Measurements from ENCODE around the gene IPO4. TPM values are rescaled to one million over a fixed set of nuclear protein-coding genes. Genes with fewer than 3 reads are reported as not detected.
A peak's percentile ranks its signal among the peaks of the same experiment; 100 is the strongest.

The IPO4 gene
- total RNA-seq, 2 donors from 2014 or later, result 56.3 to 67.4 TPM

DNA sequence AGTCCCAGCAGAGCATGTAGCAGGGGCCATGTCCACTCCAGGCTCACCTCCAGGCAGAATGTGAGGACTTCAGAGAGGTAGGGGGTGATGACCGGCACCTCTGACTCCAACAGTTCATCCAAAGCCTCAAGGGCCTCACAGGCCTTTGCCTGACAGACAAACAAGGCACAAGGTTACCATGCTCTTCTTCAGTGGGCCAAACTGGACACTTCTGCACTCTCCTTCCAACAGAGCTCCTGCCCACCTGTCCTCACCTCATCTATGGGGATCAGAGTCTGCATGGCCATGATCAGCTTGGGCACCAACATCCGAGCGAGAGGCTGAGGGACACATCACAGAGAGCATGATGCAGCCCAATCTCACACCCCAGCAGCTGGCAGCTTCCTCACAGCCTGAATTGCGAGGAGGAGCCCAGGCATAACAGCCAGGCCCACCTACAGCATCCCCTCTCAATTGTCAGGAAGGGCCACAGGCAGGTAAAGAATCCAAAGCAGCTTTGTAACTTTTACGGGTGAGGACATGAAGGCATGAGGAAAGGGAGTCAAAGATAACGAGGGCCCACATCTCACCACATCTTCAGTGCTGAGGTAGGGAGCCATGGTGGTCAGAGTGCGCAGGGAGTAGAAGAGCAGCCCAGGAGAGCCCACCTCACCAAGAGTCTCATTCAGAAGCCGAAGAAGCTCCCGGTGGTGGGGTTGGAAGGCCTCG is 1.6 kb downstream of the IPO4 start:
- Mint-ChIP-seq H3K4me1 (peaks cover 6% of the 10 kb centered on the region), H3K36me3 (ENCODE audit: low read depth) (peaks cover 49% of the 10 kb centered on the region), H3K9me3 (no peaks in the 10 kb centered on the region), H3K4me3 (peak overlapping the region; percentile 89), H3K27me3 (ENCODE audit: insufficient read depth) (no peaks in the 10 kb centered on the region), H3K27ac (no peak overlapping the region)
- H3K36me3 ChIP-seq (ENCODE audit: control insufficient read depth, insufficient read depth, low read length), result peaks cover 68% of the 10 kb centered on the region
- H3K27me3 ChIP-seq (ENCODE audit: control insufficient read depth, insufficient read depth, low read length, poor library complexity, severe bottlenecking), result no peaks in the 10 kb centered on the region
- DNase-seq, result no peak
- H3K27ac ChIP-seq (ENCODE audit: low read depth, low read length), result no peak overlapping the region
- WGBS, 2 experiments (ENCODE audit: insufficient coverage in 1 of 2, insufficient read length in 1 of 2), result 92 to 100% methylated on average over 4 to 10 of the region's 10 CpGs
- TF ChIP-seq CTCF (conservative IDR thresholded peaks at IDR 0.05), result no peak
- no peaks in the 10 kb centered on the region for H3K9me3 ChIP-seq (ENCODE audit: control insufficient read depth, low read length)
- no peak overlapping the region for H3K9ac ChIP-seq (ENCODE audit: extremely low read depth, low read length, poor library complexity, severe bottlenecking)
- no peaks in the 10 kb centered on the region for H3K4me1 ChIP-seq (ENCODE audit: control insufficient read depth, insufficient read depth, low read length)
- H3K4me3 ChIP-seq (ENCODE audit: low read length), result no peak overlapping the region

GRCh38 chr14:24185741-24186140 is 2.9 kb downstream of the IPO4 start:
- Histone ChIP-seq H3K4me3 (ENCODE audit: low read length) (no peak overlapping the region), H3K27me3 (ENCODE audit: control insufficient read depth, insufficient read depth, low read length, poor library complexity, severe bottlenecking) (no peaks in the 10 kb centered on the region), H3K9ac (ENCODE audit: extremely low read depth, low read length, poor library complexity, severe bottlenecking) (no peak overlapping the region), H3K27ac (ENCODE audit: low read depth, low read length) (no peak overlapping the region), H3K4me1 (ENCODE audit: control insufficient read depth, insufficient read depth, low read length) (no peaks in the 10 kb centered on the region), H3K9me3 (ENCODE audit: control insufficient read depth, low read length) (no peaks in the 10 kb centered on the region), H3K36me3 (ENCODE audit: control insufficient read depth, insufficient read depth, low read length) (peaks cover 65% of the 10 kb centered on the region)
- Mint-ChIP-seq H3K4me1 (peaks cover 6% of the 10 kb centered on the region), H3K4me3 (no peak overlapping the region), H3K27ac (no peak overlapping the region), H3K27me3 (ENCODE audit: insufficient read depth) (no peaks in the 10 kb centered on the region), H3K36me3 (ENCODE audit: low read depth) (peaks cover 43% of the 10 kb centered on the region), H3K9me3 (no peaks in the 10 kb centered on the region)
- DNase-seq, result no peak
- TF ChIP-seq CTCF (conservative IDR thresholded peaks at IDR 0.05), result no peak
- 94 to 97% methylated on average over 10 to 11 of the region's 11 CpGs for WGBS, 2 experiments (ENCODE audit: insufficient coverage in 1 of 2, insufficient read length in 1 of 2)

GRCh38 chr14:24185026-24185425 is 3.6 kb downstream of the IPO4 start:
- 94 to 100% methylated on average over 3 to 7 of the region's 7 CpGs for WGBS, 2 experiments (ENCODE audit: insufficient coverage in 1 of 2, insufficient read length in 1 of 2)
- Mint-ChIP-seq H3K36me3 (ENCODE audit: low read depth) (peaks cover 45% of the 10 kb centered on the region), H3K4me3 (no peak overlapping the region)

More at GRCh38 chr14:24185026-24185425, 3.6 kb downstream of the IPO4 start:
- no peaks in the 10 kb centered on the region for H3K27me3 Mint-ChIP-seq (ENCODE audit: insufficient read depth)
- no peak overlapping the region for H3K27ac ChIP-seq (ENCODE audit: low read depth, low read length)
- H3K4me1 ChIP-seq (ENCODE audit: control insufficient read depth, insufficient read depth, low read length), result no peaks in the 10 kb centered on the region
- peaks cover 6% of the 10 kb centered on the region for H3K4me1 Mint-ChIP-seq
- peaks cover 66% of the 10 kb centered on the region for H3K36me3 ChIP-seq (ENCODE audit: control insufficient read depth, insufficient read depth, low read length)
- H3K9me3 Mint-ChIP-seq, result no peaks in the 10 kb centered on the region
- H3K27ac Mint-ChIP-seq, result no peak overlapping the region
- H3K4me3 ChIP-seq (ENCODE audit: low read length), result no peak overlapping the region
- H3K27me3 ChIP-seq (ENCODE audit: control insufficient read depth, insufficient read depth, low read length, poor library complexity, severe bottlenecking), result no peaks in the 10 kb centered on the region
- no peaks in the 10 kb centered on the region for H3K9me3 ChIP-seq (ENCODE audit: control insufficient read depth, low read length)
- no peak for DNase-seq
- no peak for TF ChIP-seq CTCF (conservative IDR thresholded peaks at IDR 0.05)
- H3K9ac ChIP-seq (ENCODE audit: extremely low read depth, low read length, poor library complexity, severe bottlenecking), result no peak overlapping the region

All from endodermal cell (in vitro differentiated cells).